H1 (cell line): Measurements from ENCODE around the gene RABL6. TPM values are rescaled to one million over a fixed set of nuclear protein-coding genes. Genes with fewer than 3 reads are reported as not detected.
"Not testable (repeated sequence)": the region's sequence is repeated elsewhere in the genome, so short reads cannot be mapped to it uniquely, and the experiment has no call there.

Source experiments
- CTCF ChIA-PET: fragments of 300-600 bp; sonication (Branson Sonifier 250); formaldehyde crosslinking; loops from one replicate; lab custom pipeline; 2021; ENCODE audit not compliant: partially characterized antibody; lab: Charles Lee
- POLR2A ChIA-PET: fragments of 300-600 bp; sonication (Branson Sonifier 250); formaldehyde crosslinking; loops from one replicate; lab custom pipeline; 2021; ENCODE audit warnings: inconsistent platforms; ENCODE audit not compliant: partially characterized antibody; lab: Charles Lee
- DNase-seq, 2 experiments: peaks; one replicate each; pipeline versions ENCODE4 v3.0.0 to v3.0.0-alpha.2; 2010 to 2022; ENCODE audit warnings: low spot score in 2 of 2, low read depth in 1 of 2, mixed read lengths in 1 of 2
- FAIRE-seq: peaks from 2 replicates; lab custom pipeline; 2011; peaks lifted over from hg19 to GRCh38; lab: Jason Lieb, UNC
- H2AFZ ChIP-seq: 2 replicates; pipeline ENCODE4 v1.8.1; 2012; ENCODE audit warnings: low read length, inconsistent platforms
- H2AK5ac ChIP-seq: 2 replicates; pipeline ENCODE4 v1.6.1; 2013; ENCODE audit warnings: low read depth, low read length
- H2BK120ac ChIP-seq: replicated peaks from 2 replicates; pipeline ENCODE3; 2013; ENCODE audit warnings: low read depth, low read length, inconsistent platforms
- H2BK12ac ChIP-seq: 2 replicates; pipeline ENCODE4 v1.6.1; 2013; ENCODE audit warnings: low read depth, low read length
- H2BK15ac ChIP-seq: 2 replicates; pipeline ENCODE4 v1.6.1; 2013; ENCODE audit warnings: low read length
- H2BK20ac ChIP-seq: 2 replicates; pipeline ENCODE4 v1.6.1; 2013; ENCODE audit warnings: low read length
- H2BK5ac ChIP-seq: 2 replicates; pipeline ENCODE4 v1.6.1; 2013; ENCODE audit warnings: low read depth, low read length
- H3K14ac ChIP-seq: 2 replicates; pipeline ENCODE4 v1.6.1; 2013; ENCODE audit warnings: inconsistent platforms; ENCODE audit not compliant: insufficient read length
- H3K18ac ChIP-seq: 2 replicates; pipeline ENCODE4 v1.6.1; 2013; ENCODE audit warnings: low read length; ENCODE audit errors: extremely low read depth
- H3K23ac ChIP-seq: 2 replicates; pipeline ENCODE4 v1.6.1; 2013; ENCODE audit warnings: inconsistent platforms; ENCODE audit not compliant: insufficient read length
- H3K23me2 ChIP-seq: 2 replicates; pipeline ENCODE4 v1.6.1; 2013; ENCODE audit warnings: low read depth, low read length
- H3K27ac ChIP-seq: 2 replicates; pipeline ENCODE4 v1.6.1; 2011; ENCODE audit warnings: low read depth, low read length, inconsistent platforms
- H3K27me3 ChIP-seq, 4 experiments: replicated peaks in 1 of 4; 1 replicate in 1 of 4; 2 replicates in 3 of 4; pipeline versions ENCODE4 v1.6.1 to v1.8.1; 2011 to 2013; ENCODE audit warnings: low read length in 3 of 4, mild to moderate bottlenecking in 3 of 4, inconsistent platforms in 2 of 4, mixed read lengths in 2 of 4, moderate library complexity in 1 of 4; ENCODE audit not compliant: control insufficient read depth in 3 of 4, insufficient read depth in 3 of 4; ENCODE audit errors: extremely low read depth in 1 of 4
- H3K36me3 ChIP-seq, 4 experiments: 2 replicates each; pipeline versions ENCODE4 v1.6.1 to v1.8.1; 2011 to 2013; ENCODE audit warnings: mild to moderate bottlenecking in 4 of 4, low read length in 3 of 4, moderate library complexity in 2 of 4, control low read depth in 1 of 4, inconsistent platforms in 1 of 4; ENCODE audit not compliant: insufficient read depth in 4 of 4, control insufficient read depth in 2 of 4
- H3K4ac ChIP-seq: replicated peaks from 2 replicates; pipeline ENCODE3; 2013; ENCODE audit warnings: low read length, low read depth, mixed read lengths, inconsistent platforms; ENCODE audit not compliant: insufficient read length
- H3K4me1 ChIP-seq, 4 experiments: replicated peaks in 1 of 4; 1 replicate in 1 of 4; 2 replicates in 3 of 4; pipeline versions ENCODE4 v1.6.1 to v1.8.1; 2011 to 2013; ENCODE audit warnings: low read length in 3 of 4, inconsistent platforms in 2 of 4, mixed read lengths in 1 of 4; ENCODE audit not compliant: insufficient read depth in 4 of 4, control insufficient read depth in 3 of 4
- H3K4me2 ChIP-seq, 2 experiments: 2 replicates each; pipeline versions ENCODE4 v1.6.1 to v1.8.1; 2011 to 2013; ENCODE audit warnings: low read depth in 2 of 2, low read length in 2 of 2, control low read depth in 1 of 2, inconsistent platforms in 1 of 2, mild to moderate bottlenecking in 1 of 2; ENCODE audit not compliant: insufficient read depth in 1 of 2
- H3K4me3 ChIP-seq, 4 experiments: fragments of 200-600, 300-600 bp in 1 of 4; sonication (generic), shearing (Covaris generic), sonication (Bioruptor Twin) in 1 of 4; 2 replicates each; pipeline versions ENCODE4 v1.5.1 to v1.8.1; 2011 to 2016; ENCODE audit warnings: low read length in 4 of 4, low read depth in 3 of 4, control low read depth in 2 of 4, inconsistent platforms in 2 of 4, mild to moderate bottlenecking in 2 of 4, mixed read lengths in 1 of 4, moderate library complexity in 1 of 4; ENCODE audit not compliant: insufficient read depth in 2 of 4; ENCODE audit errors: extremely low read depth in 1 of 4
- H3K56ac ChIP-seq: replicated peaks from 2 replicates; pipeline ENCODE3; 2013; ENCODE audit warnings: low read depth, mild to moderate bottlenecking, mixed read lengths, low read length, inconsistent platforms; ENCODE audit not compliant: insufficient read length
- H3K79me1 ChIP-seq: 2 replicates; pipeline ENCODE4 v1.6.1; 2013; ENCODE audit warnings: low read depth, low read length, control low read depth
- H3K79me2 ChIP-seq, 2 experiments: 2 replicates each; pipeline versions ENCODE4 v1.6.1 to v1.8.1; 2012 to 2013; ENCODE audit warnings: low read length in 2 of 2, mild to moderate bottlenecking in 2 of 2, inconsistent platforms in 1 of 2; ENCODE audit not compliant: insufficient read depth in 2 of 2, control insufficient read depth in 1 of 2
- H3K9ac ChIP-seq, 4 experiments: replicated peaks in 1 of 4; 1 replicate in 1 of 4; 2 replicates in 3 of 4; pipeline versions ENCODE4 v1.6.1 to v1.8.1; 2011 to 2013; ENCODE audit warnings: low read depth in 3 of 4, low read length in 3 of 4, control low read depth in 2 of 4, mild to moderate bottlenecking in 2 of 4, moderate library complexity in 2 of 4, inconsistent platforms in 1 of 4; ENCODE audit errors: extremely low read depth in 1 of 4
- H3K9me3 ChIP-seq, 2 experiments: 2 replicates each; pipeline versions ENCODE4 v1.6.1 to v1.8.1; 2012 to 2013; ENCODE audit warnings: mild to moderate bottlenecking in 2 of 2, moderate library complexity in 2 of 2, control low read depth in 1 of 2, inconsistent platforms in 1 of 2, low read depth in 1 of 2, low read length in 1 of 2, mixed read lengths in 1 of 2; ENCODE audit not compliant: insufficient read depth in 2 of 2
- H4K20me1 ChIP-seq, 2 experiments: replicated peaks in 1 of 2; 2 replicates each; pipeline versions ENCODE3 to v1.8.1; 2011 to 2013; ENCODE audit warnings: inconsistent platforms in 2 of 2, low read length in 2 of 2, mild to moderate bottlenecking in 1 of 2; ENCODE audit not compliant: insufficient read depth in 2 of 2, control insufficient read depth in 1 of 2
- H4K5ac ChIP-seq: 2 replicates; pipeline ENCODE4 v1.6.1; 2013; ENCODE audit warnings: low read length, low read depth, mixed read lengths, inconsistent platforms; ENCODE audit not compliant: insufficient read length
- H4K8ac ChIP-seq: 2 replicates; pipeline ENCODE4 v1.8.0; 2013; ENCODE audit warnings: mild to moderate bottlenecking, moderate library complexity, low read length, inconsistent platforms; ENCODE audit not compliant: insufficient read depth; ENCODE audit errors: extremely low read depth
- H4K91ac ChIP-seq: replicated peaks from 2 replicates; pipeline ENCODE3; 2013; ENCODE audit warnings: low read length, mixed read lengths, inconsistent platforms; ENCODE audit not compliant: insufficient read length
- EGR1 ChIP-seq: IDR thresholded peaks from 2 replicates; pipeline ENCODE4 v1.6.1; 2011; ENCODE audit warnings: low read depth, low read length, borderline replicate concordance
- POLR2A ChIP-seq, 2 experiments: IDR thresholded peaks; 1 replicate in 1 of 2; 2 replicates in 1 of 2; pipeline ENCODE4 v1.6.1; 2011; ENCODE audit warnings: low read depth in 2 of 2, low read length in 2 of 2, mild to moderate bottlenecking in 2 of 2; ENCODE audit errors: control extremely low read depth in 1 of 2
- SIRT6 ChIP-seq: IDR thresholded peaks from one replicate; pipeline ENCODE4 v1.7.1; 2012; ENCODE audit warnings: low read length, inconsistent platforms
- SIX5 ChIP-seq: IDR thresholded peaks from 2 replicates; pipeline ENCODE4 v1.6.1; 2011; ENCODE audit warnings: mild to moderate bottlenecking, low read depth, low read length
- SP2 ChIP-seq: IDR thresholded peaks from 2 replicates; pipeline ENCODE4 v1.6.1; 2012; ENCODE audit warnings: mild to moderate bottlenecking, low read length, inconsistent platforms
- YY1 ChIP-seq: IDR thresholded peaks from 2 replicates; pipeline ENCODE4 v1.6.1; 2011; ENCODE audit warnings: low read depth, mild to moderate bottlenecking, low read length
- WGBS, 2 experiments: shearing (Covaris generic) in 1 of 2; methylation state at CpG; one replicate each; pipeline versions ENCODE4 v1.1.6 to v1.1.7; 2013 to 2015; ENCODE audit warnings: low lambda C conversion rate in 2 of 2, mixed read lengths in 2 of 2, inconsistent platforms in 1 of 2, low coverage in 1 of 2, missing lambda C conversion rate in 1 of 2; ENCODE audit not compliant: insufficient replicate concordance in 2 of 2, insufficient coverage in 1 of 2, insufficient read length in 1 of 2; ENCODE audit errors: extremely low coverage in 1 of 2, missing lambda C conversion rate in 1 of 2; 5-methylcytosine and 5-hydroxymethylcytosine counted together
- polyA plus RNA-seq, 7 experiments: library from polyadenylated mRNA; depleted of rRNA in 3 of 7; stranded (reverse) in 5 of 7; unstranded in 2 of 7; fragments of >200 nt in 5 of 7; fragments of 200-250 nt in 2 of 7; gene quantifications; 1 replicate in 5 of 7; 2 replicates in 1 of 7; 4 replicates in 1 of 7; pipeline versions ENCODE4 v1.2.1 to v1.2.3, GENCODE V29; 2011 to 2013; ENCODE audit warnings: missing spikeins in 2 of 7, mixed read lengths in 2 of 7
- total RNA-seq: library from RNA; stranded (reverse); fragmentation: NEBNext Ultra II Directional; extraction: Animal tissue kit (Norgen Biotek cat#: 25700); gene quantifications from 2 replicates; pipeline ENCODE4 v1.2.1, GENCODE V29; 2021
- TF ChIP-seq, protein P1 (sequence below): IDR thresholded peaks from 2 replicates; pipeline ENCODE4 v1.6.1; 2012; ENCODE audit warnings: inconsistent platforms

The RABL6 gene
- total and polyA plus RNA-seq, 2 of the 8 experiments (the other 6 are each of a cell fraction or from before 2014, with no cell fraction given): 70.1 to 130 TPM

DNA sequence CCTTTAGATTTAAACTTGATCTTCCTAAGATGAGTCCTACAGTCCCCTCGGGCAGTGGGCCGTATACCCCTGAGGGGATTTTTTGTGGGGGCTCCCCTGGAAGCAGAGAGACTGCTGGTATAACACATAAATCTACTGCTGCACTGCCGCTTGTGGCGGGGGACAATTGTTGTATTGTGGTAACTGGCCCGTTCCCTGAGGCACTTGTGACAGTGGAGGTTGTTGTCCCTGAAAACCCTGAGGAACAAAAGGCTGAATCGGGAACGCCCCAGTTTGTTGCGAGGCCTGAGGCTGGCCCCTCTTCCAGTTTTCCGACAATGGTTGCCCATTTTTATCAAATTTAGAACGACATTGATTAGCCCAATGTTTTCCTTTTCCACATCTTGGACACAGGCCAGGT lies 21.3 kb upstream of the RABL6 start (continued):
- no peak for TF ChIP-seq SIX5
- TF ChIP-seq SIRT6: no peak
- TF ChIP-seq SP2: no peak
- TF ChIP-seq, protein P1, sequence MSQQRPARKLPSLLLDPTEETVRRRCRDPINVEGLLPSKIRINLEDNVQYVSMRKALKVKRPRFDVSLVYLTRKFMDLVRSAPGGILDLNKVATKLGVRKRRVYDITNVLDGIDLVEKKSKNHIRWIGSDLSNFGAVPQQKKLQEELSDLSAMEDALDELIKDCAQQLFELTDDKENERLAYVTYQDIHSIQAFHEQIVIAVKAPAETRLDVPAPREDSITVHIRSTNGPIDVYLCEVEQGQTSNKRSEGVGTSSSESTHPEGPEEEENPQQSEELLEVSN: no peak
- TF ChIP-seq EGR1: no peak
- no peak for TF ChIP-seq POLR2A (IDR thresholded peaks at IDR 0.05; ENCODE audit: control extremely low read depth in 1 of 2, low read depth in 2 of 2, low read length in 2 of 2)
- TF ChIP-seq YY1: no peak

- H3K4me3 ChIP-seq, H3K4me2 ChIP-seq, H3K4me1 ChIP-seq, POLR2A ChIA-PET, H2BK12ac ChIP-seq, DNase-seq, H2BK20ac ChIP-seq, H2AFZ ChIP-seq, H4K8ac ChIP-seq, H2AK5ac ChIP-seq, H4K5ac ChIP-seq, H3K9ac ChIP-seq, H3K79me2 ChIP-seq, H3K27ac ChIP-seq, H2BK15ac ChIP-seq, H4K20me1 ChIP-seq, H3K9me3 ChIP-seq, H3K4ac ChIP-seq, H3K23me2 ChIP-seq, H2BK120ac ChIP-seq, H2BK5ac ChIP-seq, H3K23ac ChIP-seq, H3K14ac ChIP-seq, H3K27me3 ChIP-seq, FAIRE-seq, H3K36me3 ChIP-seq, H4K91ac ChIP-seq, H3K56ac ChIP-seq, H3K18ac ChIP-seq, H3K79me1 ChIP-seq: not testable (repeated sequence)
- CTCF ChIA-PET: interaction anchor here (0.6 to 4.3 kb wide), 14 partner anchors 11 to 248 kb away, joined by 3 to 37 read pairs (median 4); partner anchors contain the start of genes AJM1 and LCN8
- 65% methylated on average over 4 of the region's 4 CpGs; no CpG with 5 or more reads in 1 of the 2 experiments for WGBS, 2 experiments
Observed at GRCh38 chr9:136786983-136787382, 20.8 kb upstream of the RABL6 start.
